Stimulated activated CD8-positive, alpha-beta memory T cell treated with anti-CD3 and anti-CD28 coated beads, Interleukin-15, amount 100 ng/mL, for 1 hour (primary cell): Measurements from ENCODE around the gene SCD.
"Not testable (repeated sequence)": the region's sequence is repeated elsewhere in the genome, so short reads cannot be mapped to it uniquely, and the experiment has no call there.

Experiments
- DNase-seq: peaks from one replicate; pipeline ENCODE4 v3.0.0-alpha.2; 2020; ENCODE audit warnings: low read depth

SCD gene

GRCh38 chr10:100346765-100347567 lies at the start of gene SCD:
SCD (plus strand) TSS chr10:100347233; CDS start chr10:100347505, 272 bp downstream.
- DNase-seq, result peak; percentile 45

GRCh38 chr10:100297242-100297641 lies 49.8 kb upstream of the SCD start:
- DNase-seq, result no peak

- not testable (repeated sequence) for DNase-seq
These were observed 45.9 kb upstream of the SCD start for GRCh38 chr10:100301123-100301522.

DNA sequence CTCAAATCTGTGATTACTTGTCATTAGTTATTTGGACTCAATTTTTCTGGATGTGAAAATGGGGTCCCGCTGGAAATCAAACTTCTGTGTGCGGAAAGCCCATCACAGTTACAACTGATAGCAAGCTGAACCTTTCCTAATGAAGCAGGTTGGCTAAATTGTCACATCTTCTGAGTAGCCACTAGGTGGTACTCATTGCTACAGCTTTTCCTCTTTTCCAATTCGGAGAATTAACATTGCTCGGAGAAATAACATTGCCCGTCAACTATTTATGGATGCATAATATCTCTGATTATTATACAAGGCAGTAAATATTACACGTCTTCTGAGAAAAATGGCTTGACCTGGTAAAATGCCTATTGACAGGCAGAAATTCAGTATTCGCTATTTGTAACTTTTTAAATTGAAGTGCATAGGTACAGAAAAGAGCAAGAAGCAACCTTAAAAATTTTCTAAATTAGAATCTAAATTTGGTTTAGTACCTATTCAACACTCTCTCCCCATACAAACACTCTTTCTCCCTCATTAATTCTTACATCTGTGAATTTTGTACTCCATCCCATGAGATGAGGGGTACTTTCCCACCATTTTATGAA lies 43.2 kb upstream of the SCD start:
- no peak for DNase-seq

DNA sequence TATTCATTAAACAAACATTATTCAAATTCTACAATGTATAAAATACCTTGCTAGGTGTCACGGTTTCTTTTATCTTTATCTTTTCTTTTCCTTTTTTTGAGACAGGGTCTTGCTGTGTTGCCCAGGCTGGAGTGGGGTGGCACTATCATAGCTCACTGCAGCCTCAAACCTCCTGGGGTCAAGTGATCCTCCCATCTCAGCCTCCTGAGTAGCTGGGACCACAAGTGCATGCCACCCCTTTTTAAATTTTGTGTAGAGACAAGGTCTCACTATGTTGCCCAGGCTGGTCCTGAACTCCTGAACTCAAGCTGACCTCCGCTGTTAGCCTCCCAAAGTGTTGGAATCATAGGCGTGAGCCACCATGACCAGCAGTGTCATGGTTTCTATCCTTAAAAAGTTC lies 42.6 kb upstream of the SCD start:
- DNase-seq, result no peak

- no peak for DNase-seq
These were observed 40.2 kb upstream of the SCD start for GRCh38 chr10:100306861-100307260.

DNA sequence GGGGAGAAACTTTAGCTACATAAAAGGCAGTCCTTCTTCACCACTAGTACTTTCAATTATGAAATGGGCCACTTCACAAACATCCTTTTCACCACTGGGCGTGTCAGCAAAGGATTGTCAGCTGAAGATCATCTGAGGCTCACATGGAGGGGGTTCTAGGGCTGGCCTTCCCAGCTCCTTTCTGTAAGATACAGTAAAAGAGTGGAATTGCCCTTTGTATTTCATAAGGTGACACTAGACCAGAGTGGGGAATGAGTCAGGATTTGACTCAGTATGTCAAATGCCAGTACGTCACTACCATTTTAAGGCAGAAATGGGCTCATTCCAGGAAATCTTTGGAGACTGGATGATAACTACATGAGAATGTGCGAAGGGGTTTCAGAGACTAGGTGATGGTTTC lies 39.3 kb upstream of the SCD start:
- no peak for DNase-seq

DNA sequence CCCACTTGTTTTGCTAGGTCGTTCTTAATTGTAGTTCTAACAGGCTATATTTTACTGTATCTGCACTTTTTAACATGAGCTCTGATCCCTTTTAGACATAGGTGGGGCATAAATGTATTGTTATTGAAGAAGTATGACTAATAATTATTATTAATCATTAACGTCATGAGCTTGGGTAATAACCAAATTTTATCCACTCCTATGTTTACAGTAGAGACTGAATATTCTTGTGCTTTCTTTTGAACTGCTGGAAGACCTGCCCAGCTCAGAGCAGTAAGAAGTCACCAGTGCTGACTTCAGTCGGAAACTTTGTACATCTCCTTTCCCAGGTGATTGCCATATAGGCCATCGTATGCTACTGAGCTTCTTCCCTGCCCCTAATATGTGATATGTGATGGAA lies 35.7 kb upstream of the SCD start:
- DNase-seq, result no peak

- no peak for DNase-seq
These were observed 31.4 kb upstream of the SCD start for GRCh38 chr10:100315615-100316014.

DNA sequence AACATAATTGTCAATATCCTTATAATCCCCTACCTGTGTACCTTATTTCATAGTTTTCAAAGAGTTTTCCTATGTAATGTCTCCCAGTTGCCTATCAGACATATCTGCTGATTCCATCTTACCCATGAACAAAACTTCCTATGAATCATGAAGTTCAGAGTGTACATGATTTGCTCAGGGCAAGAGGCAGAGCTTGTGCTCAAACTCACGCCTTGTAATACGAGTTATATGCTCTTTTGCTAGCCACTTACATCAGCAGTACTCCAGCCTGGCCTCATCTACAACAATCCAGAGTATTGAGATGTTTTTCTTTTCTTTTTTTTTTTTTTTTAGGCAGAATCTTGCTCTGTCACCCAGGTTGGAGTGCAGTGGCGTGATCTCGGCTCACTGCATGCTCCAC lies 28.8 kb upstream of the SCD start:
- no peak for DNase-seq

DNA sequence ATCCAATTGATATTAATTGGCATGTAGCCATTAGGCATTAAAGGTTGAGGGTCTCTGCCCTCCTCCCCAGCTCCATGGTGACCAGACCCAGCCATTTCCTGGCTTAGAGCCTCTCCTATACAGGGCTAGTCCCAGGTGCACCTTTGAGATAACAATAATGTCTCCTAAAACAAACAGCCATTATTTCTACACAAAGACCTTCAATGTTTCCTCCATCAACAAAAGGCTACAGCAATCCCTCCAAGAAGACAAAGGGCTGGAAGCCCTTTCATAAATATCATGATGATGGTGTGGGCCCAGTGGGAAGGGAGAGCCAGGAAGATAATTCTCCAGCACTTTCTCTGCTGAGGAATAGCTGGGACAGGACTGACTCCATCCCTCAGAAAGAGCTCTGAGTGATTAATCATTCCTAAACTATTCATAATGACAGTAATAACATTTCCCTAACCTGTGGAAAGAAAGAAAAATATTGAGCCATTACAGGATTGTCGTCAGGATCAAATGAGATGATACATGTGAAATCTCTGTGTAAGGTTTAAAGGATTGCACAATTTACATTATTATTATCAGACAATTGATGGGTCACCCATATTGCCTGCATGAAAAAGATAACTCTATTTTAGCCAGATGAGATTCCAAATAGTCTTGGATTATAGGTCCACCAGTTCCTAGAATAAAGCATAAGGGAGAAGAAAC lies 27.2 kb upstream of the SCD start:
- no peak for DNase-seq

- DNase-seq, result no peak
These were observed 21.9 kb upstream of the SCD start for GRCh38 chr10:100325158-100325557.

DNA sequence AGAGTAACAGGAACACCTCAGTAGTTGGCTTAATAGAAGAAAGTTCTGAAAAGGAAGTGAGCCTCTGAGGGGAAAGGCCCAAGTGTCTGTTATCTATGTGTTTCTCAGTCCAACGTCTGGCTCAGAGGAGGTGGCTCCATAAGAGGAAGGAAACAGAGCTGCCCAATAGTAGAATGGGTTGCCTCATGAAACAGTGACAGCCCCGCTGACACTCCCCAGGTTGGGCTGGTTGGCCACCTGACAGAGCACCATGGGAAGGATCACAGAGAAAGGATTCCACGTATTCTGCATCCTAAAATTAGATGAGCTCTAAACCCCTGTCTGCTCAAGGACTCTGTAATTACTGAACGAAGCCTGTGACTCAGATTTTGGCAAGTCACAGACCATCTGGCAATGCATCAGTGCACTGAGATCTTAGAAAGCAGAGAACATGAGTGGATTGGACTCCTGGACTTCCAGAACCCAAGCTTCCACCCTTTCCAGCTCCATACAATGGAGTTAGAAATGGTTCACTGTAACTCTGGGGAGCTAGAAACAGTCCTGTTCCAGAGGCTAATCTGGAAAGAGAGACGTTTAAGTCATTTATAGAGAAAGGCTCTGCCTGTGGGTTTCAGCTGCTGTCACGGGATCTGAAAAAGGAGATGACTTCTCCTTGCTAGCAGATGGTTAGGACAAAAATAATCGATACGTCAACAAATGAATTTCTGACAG lies 19.9 kb upstream of the SCD start:
- no peak for DNase-seq

DNA sequence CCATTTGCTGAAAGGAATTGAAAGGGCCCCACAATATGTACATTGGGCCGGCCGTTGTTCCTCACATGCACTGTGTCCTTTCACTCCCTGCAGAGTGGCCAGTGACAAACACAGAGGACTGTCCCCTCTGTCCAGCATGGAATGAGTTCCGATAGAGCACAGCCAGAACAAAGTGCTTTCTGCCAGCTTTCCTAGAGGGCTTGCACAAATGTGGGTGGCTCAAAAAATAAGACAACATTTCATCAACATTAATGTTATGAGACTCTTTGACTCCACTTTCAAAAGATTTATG lies 19.4 kb upstream of the SCD start:
- DNase-seq, result no peak

GRCh38 chr10:100328198-100328597 lies 18.8 kb upstream of the SCD start:
- DNase-seq, result no peak

DNA sequence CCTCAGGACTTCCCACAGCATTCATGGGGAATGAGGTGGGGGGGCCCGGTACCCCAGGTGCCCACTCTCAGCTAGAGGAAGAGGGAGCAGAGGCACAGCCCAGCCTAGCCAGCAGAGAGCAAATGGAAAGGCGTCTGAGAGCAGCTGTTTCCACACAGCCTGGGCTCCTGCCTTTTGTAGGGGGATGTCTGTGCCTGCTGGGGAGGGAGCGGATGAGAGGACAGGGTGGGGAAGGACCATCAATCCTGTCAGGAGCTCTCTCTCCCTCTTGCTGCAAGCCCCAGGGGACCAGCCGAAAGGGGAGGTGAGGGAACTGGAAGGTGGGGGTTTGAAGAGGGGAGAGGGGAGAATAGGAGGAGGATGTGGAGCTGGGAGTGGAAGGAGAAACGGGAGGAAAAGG lies 17.0 kb upstream of the SCD start, which contains the start of gene PKD2L1:
PKD2L1 (minus strand) TSS at position 150 of the 400 bp plus-strand sequence; CDS start at position 25, 125 bp downstream.
- no peak for DNase-seq

DNA sequence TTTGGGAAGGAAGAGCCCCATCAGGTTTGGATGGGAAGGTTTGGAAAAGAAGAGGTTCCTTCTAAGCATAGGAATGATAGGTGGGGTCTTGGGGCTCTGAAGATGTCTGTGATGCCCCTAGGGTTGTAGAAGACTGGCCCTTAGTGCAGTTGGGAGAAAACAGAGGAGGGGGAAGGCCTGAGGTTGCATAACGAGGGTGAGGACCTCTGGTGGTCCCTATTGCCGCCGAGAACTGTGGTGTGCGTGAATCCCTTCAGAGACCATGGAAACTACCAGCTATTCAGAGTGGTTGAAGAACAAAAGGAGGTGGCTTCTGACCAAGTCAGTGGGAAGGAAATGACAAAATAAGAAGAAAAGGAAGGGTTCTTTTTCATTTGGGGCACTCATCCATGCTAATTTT lies 13.9 kb upstream of the SCD start:
- DNase-seq, result no peak

DNA sequence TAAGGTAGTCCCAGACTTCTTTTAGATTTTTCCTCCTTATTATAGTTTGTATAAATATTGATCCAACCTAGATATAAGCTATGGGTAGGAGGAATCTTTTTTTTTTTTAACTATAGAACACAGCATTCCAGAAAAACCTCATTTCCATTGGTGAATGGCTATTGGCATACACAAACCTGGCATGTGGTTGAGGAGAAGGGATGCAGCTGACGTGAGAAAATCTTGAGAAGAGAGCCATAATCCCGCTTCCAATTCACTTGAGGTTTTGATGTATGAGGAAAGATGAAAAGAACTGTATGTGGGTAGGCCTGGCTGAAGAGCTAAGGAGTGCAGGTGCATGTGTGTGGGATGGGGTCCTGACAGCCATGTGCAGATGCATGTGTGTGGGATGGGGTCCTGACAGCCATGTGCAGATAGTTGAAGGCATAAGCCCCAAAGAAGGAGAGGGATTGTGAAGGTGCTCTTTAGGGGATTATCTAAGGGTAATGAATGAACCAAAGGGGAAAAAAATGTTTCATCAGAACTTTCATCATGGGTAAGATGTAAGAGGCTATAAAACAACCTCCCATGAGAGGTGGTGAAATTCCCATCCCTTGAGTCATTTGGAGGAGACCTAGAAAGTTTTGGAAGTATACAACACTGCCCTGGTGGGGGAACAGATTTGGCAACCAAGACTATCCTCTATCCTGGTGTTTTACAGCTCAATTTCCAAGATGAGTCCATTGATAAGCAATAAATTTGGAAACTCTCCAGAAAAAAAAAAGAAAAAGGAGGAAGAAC lies 13.2 kb upstream of the SCD start:
- no peak for DNase-seq

DNA sequence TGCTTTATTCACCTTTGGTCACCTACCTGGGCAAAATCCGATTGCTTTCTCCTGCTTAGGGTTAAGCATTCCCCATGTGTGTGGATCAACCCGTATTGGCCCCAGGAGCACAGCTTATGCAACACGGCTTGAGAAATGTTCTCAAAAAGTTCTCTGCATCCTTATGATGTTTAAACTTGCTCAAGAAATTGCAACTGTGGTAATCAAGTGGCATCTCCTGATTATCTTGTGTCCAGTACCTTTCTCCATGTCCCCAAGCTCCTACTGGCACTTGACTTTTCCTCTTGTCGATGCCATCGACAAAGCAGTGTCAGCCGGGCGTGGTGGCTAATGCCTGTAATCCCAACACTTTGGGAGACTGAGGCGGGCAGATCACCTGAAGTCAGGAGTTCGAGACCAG lies 12.3 kb upstream of the SCD start:
- DNase-seq, result no peak

DNA sequence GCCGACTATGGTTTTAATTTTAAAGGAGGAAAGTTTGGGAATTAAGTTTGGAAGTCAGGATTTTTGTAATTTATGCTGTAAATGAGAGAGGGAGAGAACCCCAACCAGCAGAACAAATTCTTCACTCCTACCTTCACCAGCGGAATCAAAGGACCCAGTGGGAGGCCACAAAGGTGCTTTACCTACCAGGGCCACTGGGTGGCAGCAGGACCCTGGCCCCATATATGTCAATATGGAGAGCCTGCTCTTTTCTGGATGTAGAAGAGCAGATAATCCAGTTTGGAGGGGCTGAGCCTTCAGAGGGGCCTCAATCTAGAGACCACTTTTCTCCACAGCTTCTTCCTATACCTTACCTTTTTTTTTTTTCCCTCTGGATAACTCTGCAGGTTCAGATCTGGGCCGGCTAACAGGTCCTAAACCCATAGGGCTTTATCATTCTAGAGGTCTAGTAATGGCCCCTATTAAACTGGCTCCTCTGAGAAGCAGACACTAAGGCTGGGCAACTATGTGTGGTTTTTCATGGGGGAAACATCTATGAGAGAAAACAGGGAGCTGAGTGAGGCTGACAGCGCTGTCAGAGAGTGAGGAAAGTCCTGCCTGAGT lies 8.5 kb upstream of the SCD start:
- DNase-seq, result peak; percentile 74

GRCh38 chr10:100339236-100339635 lies 7.8 kb upstream of the SCD start:
- no peak for DNase-seq
